GM12872 (cell line): ENCODE measurements around the gene LCOR.

ENCODE experiments used
- TF ChIP-seq, protein P1 (sequence below): IDR thresholded peaks from 3 replicates; pipeline ENCODE4 v1.5.1; 2011; ENCODE audit warnings: low read depth, mild to moderate bottlenecking, low read length, moderate library complexity; ENCODE audit not compliant: insufficient read depth

The LCOR gene

DNA sequence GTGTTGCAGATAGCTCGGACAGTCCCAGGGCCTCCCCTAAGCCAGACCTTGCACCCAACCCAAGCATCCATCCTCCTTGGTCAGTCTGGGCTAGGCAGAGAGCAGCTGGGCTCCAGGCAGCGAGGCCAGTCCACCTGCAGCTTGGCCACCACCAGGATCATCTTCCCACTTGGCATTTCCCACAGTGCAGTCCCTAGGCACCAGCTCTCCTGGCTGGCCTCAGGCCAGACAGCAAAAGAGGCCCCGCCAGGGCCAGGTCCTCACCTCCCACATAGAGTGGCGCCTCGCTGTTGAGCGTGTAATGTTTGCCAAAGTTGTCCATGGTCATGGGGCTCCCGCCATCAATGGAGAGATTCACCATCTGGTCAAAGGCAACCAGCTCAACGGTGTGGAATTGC lies 171.7 kb downstream of the LCOR start:
- TF ChIP-seq, protein P1, sequence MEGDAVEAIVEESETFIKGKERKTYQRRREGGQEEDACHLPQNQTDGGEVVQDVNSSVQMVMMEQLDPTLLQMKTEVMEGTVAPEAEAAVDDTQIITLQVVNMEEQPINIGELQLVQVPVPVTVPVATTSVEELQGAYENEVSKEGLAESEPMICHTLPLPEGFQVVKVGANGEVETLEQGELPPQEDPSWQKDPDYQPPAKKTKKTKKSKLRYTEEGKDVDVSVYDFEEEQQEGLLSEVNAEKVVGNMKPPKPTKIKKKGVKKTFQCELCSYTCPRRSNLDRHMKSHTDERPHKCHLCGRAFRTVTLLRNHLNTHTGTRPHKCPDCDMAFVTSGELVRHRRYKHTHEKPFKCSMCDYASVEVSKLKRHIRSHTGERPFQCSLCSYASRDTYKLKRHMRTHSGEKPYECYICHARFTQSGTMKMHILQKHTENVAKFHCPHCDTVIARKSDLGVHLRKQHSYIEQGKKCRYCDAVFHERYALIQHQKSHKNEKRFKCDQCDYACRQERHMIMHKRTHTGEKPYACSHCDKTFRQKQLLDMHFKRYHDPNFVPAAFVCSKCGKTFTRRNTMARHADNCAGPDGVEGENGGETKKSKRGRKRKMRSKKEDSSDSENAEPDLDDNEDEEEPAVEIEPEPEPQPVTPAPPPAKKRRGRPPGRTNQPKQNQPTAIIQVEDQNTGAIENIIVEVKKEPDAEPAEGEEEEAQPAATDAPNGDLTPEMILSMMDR: no peak

DNA sequence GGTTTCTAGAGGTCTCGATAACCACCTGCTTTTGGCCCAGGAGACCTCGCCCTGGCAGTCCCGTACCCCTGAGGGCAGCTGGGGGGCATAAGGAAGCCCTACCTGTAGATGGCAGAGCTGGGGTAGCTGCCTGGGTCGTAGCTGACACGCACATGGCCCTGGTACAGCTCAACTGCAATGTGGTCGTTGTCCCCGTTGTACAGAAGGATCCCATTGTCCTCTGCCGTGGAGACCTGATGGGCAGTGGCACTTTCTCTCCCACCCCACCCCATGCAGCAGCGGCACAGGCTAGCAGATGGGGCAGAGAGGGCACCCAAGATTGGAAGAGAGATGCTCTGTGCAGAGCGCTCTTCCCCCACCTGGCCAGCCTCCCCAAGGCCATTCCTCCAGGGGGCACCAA lies 172.5 kb downstream of the LCOR start:
- TF ChIP-seq, protein P1: no peak

GRCh38 chr10:97005349-97005748 lies 173.3 kb downstream of the LCOR start:
- TF ChIP-seq, protein P1: no peak

- TF ChIP-seq, protein P1: no peak
Measured at GRCh38 chr10:97006364-97006763, 174.3 kb downstream of the LCOR start.

- TF ChIP-seq, protein P1: no peak
Measured at GRCh38 chr10:97007417-97007816, 175.3 kb downstream of the LCOR start.

GRCh38 chr10:97010695-97011206 lies 178.7 kb downstream of the LCOR start:
- TF ChIP-seq, protein P1: no peak

DNA sequence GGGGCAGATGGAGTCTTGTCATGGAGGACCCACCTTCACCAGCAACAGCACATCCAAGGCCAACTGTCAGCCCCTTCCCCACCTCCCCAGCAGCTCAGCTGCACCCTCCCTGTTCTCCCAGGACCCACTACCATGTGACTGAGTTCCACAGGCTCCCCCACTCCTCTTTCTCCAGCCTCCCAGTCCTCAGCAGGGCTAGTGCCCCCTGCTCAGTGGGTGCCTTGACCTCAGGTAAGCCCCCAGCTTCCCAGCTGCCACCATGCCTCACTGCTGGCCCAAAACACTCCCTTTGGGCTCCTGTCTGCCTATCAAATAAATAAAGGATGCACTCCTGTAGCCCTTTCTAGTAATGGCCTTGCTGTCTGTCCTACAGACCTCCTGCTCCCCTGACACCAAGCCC lies 179.3 kb downstream of the LCOR start:
- TF ChIP-seq, protein P1: no peak
